Hepatocyte (in vitro differentiated cells): ENCODE measurements around the gene CFAP54.

Source experiments
- CTCF ChIP-seq: fragments of 200-600 bp; sonication (generic); IDR thresholded peaks from 2 replicates; pipeline ENCODE4 v1.5.1; 2016; ENCODE audit warnings: antibody characterized with exemption, mild to moderate bottlenecking; ENCODE audit not compliant: poor library complexity
- EZH2 ChIP-seq: fragments of 200-600 bp; sonication (generic); IDR thresholded peaks from 2 replicates; pipeline ENCODE4 v1.6.1; 2016; ENCODE audit warnings: antibody characterized with exemption, mild to moderate bottlenecking, borderline replicate concordance
- EZH2phosphoT487 ChIP-seq: fragments of 200-600 bp; sonication (generic); IDR thresholded peaks from one replicate; pipeline ENCODE4 v1.6.1; 2018; ENCODE audit warnings: antibody characterized with exemption, mild to moderate bottlenecking, low read depth, moderate library complexity; ENCODE audit not compliant: unreplicated experiment, severe bottlenecking

GRCh38 chr12:96606134-96606533 is 116.8 kb downstream of the CFAP54 start:
- TF ChIP-seq CTCF, result no peak
- TF ChIP-seq EZH2, result no peak
- TF ChIP-seq EZH2phosphoT487, result no peak
